ENCODE measurements around the gene DUSP28.

- TF ChIP-seq TOX (CRISPR knock-in tag; IDR thresholded peaks at IDR 0.05; ENCODE audit: borderline replicate concordance) (no peak), CREB5 (CRISPR knock-in tag; IDR thresholded peaks at IDR 0.05; ENCODE audit: low read depth) (no peak), PPARA (CRISPR knock-in tag; IDR thresholded peaks at IDR 0.05; ENCODE audit: borderline replicate concordance) (no peak), ISL1 (CRISPR knock-in tag; IDR thresholded peaks at IDR 0.05) (no peak), ZFP3 (CRISPR knock-in tag; IDR thresholded peaks at IDR 0.05) (no peak), OSR1 (CRISPR knock-in tag; IDR thresholded peaks at IDR 0.05) (no peak), BACH2 (CRISPR knock-in tag; IDR thresholded peaks at IDR 0.05; ENCODE audit: borderline replicate concordance) (no peak), GLIS3 (CRISPR knock-in tag; IDR thresholded peaks at IDR 0.05) (no peak), ESRRG (CRISPR knock-in tag; IDR thresholded peaks at IDR 0.05) (no peak), ZFP30 (CRISPR knock-in tag; IDR thresholded peaks at IDR 0.05) (no peak)
- TF ChIP-seq, protein P1, sequence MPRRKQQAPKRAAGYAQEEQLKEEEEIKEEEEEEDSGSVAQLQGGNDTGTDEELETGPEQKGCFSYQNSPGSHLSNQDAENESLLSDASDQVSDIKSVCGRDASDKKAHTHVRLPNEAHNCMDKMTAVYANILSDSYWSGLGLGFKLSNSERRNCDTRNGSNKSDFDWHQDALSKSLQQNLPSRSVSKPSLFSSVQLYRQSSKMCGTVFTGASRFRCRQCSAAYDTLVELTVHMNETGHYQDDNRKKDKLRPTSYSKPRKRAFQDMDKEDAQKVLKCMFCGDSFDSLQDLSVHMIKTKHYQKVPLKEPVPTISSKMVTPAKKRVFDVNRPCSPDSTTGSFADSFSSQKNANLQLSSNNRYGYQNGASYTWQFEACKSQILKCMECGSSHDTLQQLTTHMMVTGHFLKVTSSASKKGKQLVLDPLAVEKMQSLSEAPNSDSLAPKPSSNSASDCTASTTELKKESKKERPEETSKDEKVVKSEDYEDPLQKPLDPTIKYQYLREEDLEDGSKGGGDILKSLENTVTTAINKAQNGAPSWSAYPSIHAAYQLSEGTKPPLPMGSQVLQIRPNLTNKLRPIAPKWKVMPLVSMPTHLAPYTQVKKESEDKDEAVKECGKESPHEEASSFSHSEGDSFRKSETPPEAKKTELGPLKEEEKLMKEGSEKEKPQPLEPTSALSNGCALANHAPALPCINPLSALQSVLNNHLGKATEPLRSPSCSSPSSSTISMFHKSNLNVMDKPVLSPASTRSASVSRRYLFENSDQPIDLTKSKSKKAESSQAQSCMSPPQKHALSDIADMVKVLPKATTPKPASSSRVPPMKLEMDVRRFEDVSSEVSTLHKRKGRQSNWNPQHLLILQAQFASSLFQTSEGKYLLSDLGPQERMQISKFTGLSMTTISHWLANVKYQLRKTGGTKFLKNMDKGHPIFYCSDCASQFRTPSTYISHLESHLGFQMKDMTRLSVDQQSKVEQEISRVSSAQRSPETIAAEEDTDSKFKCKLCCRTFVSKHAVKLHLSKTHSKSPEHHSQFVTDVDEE (CRISPR knock-in tag; IDR thresholded peaks at IDR 0.05): no peak
These were observed 16.5 kb downstream of the DUSP28 start for GRCh38 chr2:240576436-240577205.
